NCI-H524 treated with DMSO at 0.1 percent for 48 hours (cell line): Measurements from ENCODE around the gene SLCO3A1.

Source experiments
- DNase-seq: peaks from one replicate; lab custom pipeline; 2025; lab: John Stamatoyannopoulos, UW

The SLCO3A1 gene

DNA sequence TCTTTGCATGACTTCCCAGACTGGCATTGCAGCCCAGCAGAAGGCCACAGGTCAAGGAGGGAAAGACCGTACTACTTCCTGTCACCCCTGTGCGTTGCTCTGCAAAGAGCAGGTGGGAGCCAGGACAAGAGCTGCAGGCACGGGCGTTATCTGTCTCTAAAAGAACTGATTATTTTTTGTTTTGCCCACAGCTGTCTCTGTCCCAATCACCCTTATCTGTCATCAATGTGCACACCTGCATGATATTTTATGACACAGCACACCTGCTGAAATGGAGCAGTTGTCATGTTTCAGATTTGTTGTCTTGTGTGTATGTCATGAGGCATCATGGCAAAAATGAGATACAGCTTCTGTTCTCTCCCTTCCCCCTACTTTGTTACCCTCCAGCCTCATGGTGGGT, 58.8 kb downstream of the SLCO3A1 start:
- no peak for DNase-seq

DNA sequence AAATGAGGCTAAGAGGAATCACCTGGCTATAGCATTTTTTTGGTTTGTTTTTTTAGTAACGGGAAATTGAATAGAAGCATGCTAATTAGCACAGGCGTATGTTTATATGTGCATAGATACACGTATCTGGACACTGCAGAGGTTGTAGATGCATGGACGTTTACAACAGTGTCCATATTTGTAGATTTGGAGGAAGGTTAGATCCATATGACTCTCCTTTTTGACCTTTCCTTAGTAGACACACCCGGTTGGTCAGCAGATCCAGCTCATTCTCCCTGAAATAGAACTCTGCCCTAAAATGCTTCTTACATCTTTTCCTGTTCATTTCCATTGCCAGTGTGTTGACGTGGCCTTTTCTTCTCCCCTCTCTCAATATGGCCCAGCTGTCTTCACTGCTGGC, 60.1 kb downstream of the SLCO3A1 start:
- DNase-seq, result no peak

DNA sequence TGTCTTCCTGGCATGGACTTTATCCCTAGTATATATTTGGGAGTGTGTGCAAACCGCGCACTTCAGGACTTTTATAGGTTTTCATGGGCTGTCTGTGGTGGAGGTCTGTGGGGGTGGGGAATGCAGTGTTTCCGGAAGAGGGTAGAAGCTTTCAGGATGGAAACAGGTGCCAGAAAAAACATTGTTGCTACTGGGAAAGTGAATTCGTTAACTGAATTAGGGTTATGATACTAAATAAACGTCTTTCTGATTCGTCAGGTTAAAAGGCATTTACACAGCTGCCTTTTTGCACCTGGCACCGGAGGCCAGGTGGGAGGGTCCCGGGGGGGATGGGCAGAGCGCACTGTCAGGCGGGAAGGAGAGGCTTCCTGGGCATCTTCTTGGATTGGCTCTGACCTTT, 62.1 kb downstream of the SLCO3A1 start:
- DNase-seq, result no peak

DNA sequence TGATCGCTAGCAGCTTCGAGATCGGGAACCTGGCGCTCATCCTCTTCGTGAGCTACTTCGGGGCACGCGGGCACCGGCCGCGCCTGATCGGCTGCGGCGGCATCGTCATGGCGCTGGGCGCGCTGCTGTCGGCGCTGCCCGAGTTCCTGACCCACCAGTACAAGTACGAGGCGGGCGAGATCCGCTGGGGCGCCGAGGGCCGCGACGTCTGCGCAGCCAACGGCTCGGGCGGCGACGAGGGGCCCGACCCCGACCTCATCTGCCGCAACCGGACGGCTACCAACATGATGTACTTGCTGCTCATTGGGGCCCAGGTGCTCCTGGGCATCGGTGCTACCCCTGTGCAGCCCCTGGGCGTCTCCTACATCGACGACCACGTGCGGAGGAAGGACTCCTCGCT, 62.5 kb downstream of the SLCO3A1 start:
- DNase-seq, result no peak

DNA sequence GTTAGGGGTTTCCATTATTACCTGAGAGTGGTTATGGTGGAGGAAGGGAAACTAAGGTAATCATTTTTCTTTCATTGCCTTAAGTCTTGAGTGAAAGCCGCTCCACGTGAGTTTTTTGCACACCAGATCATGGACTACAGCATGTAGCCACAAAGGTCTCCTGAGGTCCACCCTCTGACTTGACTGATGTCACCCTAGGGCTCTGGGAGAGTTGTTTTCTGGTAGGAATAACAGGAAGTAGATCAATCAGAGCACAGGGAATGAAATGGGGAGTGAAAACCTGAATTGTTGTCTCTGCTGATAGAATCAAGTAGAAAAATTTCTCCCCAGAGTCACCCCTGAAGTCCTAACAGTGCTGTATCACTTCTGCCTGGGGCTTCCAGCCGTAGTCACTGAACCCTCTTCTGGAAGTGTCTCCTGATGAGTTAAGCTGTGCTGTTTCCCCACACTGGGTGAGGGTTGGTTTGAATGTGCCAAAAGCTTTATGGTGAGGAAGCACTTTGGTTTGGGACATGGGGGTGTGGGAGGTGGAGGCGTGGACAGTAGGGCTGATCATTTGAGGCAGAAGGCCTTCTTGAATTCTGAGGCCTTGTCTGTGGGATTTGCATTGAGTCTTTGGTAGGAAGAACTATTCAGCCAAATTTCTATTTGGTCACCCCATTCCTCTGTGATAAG, 64.3 kb downstream of the SLCO3A1 start:
- no peak for DNase-seq

DNA sequence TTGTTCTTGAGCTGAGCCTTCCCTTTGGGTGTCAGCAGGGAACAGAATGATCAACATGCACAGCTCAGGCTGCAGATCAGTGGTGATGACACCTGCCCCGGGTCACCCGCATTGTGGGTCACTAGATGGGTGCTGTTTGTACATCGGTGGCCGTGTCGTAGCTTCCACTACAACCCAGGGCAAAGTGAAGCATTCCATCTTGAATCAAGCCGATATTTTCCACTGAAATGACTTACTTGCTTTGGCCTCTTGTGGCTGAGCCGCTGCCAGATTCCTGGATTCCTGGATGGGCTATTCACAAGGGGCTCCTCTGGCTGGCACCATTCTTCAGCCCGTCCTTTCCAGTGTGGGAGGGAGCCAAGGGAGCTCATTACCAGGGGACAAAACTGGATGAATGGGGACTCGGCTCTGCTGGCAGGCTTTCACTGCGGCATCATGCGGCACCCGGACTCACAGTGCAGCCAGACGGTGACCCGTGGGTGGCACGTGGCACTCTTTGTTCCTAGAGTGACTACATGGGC, 65.6 kb downstream of the SLCO3A1 start:
- DNase-seq, result no peak

DNA sequence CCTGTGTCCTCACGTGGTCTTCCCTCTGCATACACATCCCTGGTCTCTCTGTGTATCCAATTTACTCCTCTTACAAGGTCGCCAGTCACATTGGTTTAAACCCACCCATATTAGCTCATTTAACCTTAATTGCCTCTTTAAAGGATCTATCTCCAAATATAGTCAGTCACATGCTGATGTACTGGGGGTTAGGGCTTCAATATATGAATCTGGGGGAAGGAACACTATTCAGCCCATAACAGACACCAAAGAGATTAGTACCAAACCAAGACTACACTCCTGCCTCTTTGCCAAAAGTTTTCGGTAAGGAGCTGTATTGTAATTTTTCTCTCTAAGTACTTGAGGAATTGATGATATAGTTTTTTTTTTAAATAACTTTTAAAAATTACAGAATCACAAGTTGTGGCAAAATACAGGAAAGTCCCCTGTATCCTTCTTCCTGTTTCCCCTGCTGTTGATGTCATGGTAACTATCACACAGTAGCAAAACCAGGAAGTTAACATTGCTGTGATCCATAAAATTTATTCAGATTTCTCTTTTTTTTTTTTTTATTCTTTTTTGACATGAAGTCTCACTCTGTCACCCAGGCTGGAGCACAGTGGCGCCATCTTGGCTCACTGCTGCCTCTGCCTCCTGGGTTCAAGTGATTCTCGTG, 67.8 kb downstream of the SLCO3A1 start:
- no peak for DNase-seq

DNA sequence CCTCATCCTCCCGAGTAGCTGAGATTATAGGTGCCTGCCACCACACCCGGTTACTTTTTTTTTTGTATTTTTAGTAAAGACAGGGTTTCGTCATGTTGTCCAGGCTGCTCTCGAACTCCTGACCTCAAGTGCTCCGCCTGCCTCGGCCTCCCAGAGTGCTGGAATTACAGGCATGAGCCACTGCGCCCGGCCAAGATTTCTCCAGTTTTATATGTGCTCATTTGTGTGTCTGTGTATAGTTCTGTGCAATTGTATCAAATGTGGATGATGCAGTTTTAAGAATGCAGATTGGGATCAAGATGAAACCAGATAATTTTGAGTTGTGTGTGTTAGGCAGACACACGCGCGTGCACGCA, 68.3 kb downstream of the SLCO3A1 start:
- no peak for DNase-seq

DNA sequence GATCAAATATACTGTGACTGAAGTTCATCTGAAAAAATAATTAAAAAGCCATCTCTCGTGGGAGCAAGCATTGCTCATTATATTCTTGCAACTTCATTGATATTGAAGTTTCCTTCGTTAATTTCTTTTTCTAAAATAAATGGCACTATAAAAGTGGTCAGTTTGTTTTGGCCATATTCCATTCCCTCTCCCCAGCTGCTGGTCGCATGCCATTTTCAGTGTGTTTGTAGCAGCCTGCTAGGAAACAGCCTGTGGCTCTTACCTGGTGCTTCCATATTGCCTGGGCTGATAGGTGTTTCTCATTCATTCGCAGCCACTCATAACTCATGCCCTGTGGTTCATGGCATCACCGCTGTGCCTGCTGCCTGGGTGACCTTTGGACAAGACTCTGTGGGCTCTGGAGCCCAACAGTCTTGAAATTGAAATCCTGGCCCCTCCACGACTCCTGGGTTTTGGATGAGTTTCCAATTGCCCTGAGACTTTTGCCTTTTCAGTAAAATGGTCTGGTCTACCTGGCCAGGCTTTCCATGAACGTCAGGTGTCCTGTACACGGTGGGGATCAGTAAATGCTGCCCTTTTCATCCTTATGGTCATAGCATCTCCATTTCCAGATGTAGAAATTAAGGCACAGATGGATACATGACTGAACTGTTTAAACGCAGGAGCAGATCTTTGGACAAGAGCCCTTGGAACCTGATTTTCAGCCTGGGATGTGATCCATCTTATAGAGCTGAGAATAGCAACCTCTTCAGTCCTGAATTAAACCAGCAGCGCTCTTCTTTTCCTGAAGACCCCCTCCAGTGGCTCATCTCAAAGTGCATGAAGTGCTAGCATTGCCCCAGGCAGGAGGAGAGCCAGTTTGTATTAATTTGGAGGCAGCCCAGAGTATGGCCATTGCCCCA, 69.4 kb downstream of the SLCO3A1 start:
- no peak for DNase-seq

DNA sequence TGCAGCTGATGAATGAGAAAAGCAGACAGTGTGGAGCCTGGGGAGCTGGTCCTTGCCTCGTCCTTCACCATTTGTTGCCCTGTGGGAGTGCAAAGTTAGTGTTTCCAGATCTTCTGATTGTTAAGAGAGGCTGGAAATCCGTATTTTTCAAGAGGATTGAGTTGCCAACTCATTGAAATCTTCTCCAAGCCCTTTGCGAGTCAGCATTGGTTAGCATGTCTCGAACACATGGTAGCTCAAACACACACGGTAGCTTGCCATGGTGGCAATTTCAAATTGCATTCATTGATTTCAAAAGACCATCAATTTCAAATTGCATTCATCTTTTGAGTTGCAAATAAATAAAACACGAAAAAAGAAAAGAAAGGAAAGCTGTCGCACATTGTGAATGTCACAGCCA, 70.7 kb downstream of the SLCO3A1 start:
- DNase-seq, result no peak

DNA sequence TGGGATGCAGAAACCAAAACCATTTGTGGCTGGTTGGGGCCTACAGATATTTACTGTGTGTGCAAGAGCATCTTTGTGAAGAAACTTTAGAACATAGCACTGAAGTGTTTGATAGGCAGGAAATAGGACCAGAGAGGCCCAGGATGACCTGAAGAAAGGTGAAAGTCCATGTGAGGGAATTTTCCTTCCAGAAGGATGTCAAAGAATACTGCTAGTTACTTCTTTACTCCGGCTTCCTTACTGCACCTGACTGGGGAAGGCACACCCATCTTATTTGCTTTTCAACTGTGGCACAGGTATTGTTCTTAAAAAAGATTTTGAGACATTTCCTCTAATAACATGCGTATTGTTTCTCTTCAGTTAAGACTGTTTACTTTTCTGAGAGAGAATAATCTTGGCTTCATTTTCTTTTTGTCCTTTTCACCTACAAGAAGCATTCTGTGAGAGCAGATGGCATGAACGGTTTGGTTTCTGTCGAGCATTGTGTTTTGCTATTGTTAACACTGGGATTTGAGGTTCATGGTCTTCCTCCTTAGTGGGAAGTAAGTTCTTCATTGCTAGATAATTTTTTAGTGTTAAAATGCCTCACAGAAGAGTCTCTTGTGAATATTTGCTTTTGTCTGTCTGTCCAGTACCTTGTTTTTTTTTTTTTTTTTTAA, 71.5 kb downstream of the SLCO3A1 start:
- DNase-seq, result no peak

DNA sequence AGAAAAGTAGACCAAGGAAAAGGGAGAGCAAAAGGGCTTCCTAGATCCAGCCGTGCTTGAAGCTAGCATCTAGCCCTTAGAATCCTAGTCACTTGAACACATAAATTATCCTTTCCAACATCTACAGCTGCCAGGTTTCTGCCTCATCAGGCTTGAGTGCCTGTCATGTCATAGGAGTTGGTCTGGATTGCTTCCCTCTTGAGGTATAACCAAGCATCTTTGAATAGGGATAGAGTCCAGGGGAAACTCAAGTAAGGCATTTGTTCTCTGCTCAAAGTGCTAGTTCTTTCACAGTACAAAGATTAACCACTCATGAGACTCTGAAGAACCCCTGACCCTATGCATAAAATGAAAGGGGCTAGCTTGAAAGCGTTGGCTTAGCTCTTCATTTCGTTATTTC, 72.3 kb downstream of the SLCO3A1 start:
- no peak for DNase-seq

DNA sequence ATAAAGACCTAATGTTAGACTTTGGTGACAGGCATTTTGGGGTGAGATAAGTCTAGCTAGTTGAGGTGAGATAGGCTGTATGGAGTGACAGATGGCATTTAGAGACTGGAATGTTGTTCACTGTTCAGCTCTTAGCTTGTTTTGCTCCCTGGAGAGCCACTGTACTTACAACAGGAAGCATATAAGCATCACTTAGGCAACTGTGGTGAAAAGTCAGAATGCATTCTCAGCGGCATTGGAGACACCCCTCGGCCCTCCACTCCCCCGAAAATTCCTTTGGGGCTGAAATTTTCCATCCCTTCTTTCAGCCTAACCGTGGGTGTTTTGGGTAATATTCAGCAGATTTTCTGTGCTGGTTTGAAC, 73.4 kb downstream of the SLCO3A1 start:
- peak; percentile 53 for DNase-seq

DNA sequence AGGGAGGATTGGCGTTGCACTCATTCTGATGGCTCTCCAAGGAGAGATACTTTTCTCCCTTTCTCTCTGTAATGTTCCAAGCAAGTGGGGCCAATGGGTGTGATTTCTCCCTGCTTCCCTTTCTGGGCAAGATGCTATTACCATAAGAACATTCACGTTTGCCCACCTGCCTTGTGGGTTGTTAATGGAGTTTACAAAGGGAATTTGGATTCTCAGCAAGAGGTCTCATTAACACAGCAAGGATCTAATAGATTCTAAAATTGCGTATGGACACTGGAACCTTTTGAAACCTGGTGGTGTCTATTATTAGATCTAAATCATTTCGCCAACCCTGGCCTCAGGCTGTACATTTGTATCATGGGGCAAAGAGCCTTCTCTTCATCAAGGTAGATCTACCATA, 74.1 kb downstream of the SLCO3A1 start:
- no peak for DNase-seq

DNA sequence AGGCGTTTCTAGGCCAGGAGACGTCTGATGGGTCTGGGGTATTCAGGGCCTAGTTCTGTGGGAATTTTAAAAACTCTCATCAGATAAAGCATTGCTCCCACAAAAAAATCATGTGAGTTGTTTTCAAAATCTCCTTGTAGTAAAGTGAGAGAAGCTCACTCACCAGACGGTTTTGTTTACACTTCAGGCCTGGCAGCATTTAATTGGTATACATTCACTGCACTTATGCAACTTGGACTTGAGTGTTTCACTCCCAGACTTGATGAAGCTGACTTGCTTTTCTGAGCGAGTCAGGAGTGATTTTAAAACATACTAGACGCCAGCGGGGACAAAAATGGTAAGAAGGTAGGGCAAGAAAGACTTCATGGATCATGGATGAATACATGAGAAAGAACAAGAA, 75.2 kb downstream of the SLCO3A1 start:
- no peak for DNase-seq

DNA sequence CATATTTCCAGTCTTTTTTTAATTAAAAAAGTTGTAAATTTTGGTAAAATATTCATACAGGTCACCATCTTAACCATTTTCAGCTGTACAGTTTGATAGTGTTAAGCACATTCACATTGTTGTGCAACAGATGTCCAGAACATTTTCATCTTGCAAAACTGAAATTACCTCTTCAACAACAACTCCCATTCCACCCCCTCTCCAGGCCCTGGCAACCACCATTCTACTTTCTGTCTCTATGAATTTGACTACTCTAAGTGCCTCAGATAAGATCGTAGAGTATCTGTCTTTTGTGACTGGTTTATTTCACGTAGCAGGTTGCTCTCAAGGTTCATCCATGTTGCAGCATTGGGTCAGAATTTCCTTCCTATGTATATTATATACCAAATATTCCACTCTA, 76.0 kb downstream of the SLCO3A1 start:
- no peak for DNase-seq

DNA sequence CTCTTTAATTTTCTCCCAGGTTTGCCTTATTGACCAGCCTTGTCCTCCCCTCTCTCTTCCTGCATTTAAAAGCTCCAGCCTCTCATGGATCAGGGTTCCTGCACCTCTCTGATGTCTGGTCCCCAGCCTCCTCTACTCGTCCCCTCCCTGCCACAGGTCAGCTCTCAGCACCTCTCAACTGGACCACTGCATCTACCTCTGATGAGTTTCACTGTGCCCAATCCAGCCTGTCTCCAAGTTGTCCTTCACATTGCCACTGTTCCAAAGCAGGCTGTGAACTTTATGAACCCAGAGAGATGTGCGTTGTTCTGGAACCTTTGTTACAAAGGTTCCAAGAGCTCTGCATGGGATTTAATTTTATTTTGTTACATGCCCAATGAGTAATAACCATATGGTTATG, 76.6 kb downstream of the SLCO3A1 start:
- DNase-seq, result no peak

DNA sequence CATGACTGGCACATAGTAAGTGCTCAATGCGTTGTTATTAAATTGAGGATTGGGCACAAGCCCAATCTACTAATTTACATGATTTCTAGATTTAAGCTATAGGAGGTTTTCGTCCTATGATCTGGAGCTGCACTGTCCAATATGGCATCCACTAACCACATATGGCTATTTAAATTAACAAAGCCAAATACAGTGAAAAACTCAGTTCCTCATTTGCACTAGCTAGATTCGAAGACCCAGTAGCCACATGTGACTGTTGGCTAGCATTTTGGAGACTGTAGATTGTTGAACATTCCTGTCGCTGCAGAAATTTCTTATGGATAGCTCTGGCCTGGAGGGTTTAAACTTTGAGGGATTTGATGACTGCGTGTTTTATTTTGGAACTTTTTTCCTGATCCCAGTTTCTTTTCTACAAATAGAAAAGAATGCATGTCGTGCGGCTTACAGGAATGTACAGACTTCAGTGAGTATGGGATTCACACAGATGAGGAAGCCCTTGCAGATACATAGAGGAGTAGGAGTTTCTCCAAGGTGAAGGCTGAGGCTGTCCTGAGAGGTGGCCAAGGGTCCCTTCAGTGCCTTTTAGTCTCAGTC, 82.8 kb downstream of the SLCO3A1 start:
- DNase-seq, result no peak

DNA sequence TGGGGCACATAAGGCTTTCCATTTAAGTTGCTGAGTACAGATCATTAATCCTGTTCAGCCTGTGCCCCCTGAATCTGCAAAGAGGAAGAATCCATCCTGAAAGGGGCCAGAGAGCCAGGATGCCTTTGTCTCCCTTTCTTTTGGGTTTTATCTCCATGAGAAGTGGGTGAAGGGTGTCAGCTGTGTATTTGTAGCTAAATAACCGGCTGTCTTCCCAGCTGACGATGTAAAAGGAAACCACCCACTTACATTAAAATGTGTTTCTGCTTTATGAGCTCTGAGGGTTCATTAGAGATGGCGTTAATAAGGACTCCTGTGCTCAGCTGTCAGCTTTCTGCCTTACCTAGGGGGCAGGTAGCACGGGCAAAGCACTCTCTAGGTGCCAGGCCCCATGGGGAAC, 83.4 kb downstream of the SLCO3A1 start:
- peak; percentile 84 for DNase-seq

DNA sequence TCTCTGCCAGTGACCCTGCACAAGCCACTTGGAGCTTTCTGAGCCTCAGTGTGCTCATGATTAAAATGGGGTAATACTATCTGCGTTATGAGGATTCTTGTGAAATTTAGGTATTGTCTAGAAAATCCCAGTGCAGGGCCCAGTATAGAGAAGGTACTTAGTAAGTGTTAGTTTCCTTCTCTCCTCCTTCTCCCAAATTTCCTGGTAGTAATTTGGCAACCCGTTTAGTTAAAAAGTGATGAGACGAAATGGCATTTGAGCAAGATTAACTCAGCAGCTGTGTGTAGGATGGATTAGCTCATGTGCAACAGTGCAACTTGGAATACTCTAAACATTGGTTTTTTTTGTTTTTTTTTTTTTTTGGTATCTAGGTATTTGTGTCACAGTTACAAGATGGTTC, 84.6 kb downstream of the SLCO3A1 start:
- DNase-seq, result no peak

DNA sequence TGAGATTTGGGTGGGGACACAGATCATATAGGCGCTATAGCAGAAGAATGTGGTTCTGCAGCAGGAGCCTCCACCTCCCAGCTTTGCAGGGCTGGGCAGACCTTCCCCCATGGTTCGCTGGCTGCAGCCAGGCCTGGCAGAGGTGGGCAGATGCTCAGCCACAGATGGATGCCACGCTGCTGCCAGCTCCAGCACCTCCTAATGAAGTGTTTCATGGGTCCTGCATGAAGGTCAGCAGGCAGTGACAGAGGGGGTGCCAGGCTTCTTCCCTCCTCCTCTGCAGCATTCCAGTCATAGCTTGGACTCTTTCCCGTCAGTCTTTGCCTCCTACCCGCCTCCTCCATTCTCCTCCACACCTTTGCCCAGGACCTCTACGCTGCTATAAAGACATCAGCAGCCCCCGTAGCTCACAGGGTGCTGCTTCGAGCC, 85.9 kb downstream of the SLCO3A1 start:
- DNase-seq, result no peak
